Testis (tissue), 3 donors: ENCODE data around the gene CNTLN. TPM values are rescaled to one million over a fixed set of nuclear protein-coding genes. Genes with fewer than 3 reads are reported as not detected.

Experiments used
- DNase-seq: peaks from one replicate; pipeline ENCODE4 v3.0.0-alpha.2; 2019
- H3K27ac ChIP-seq, 2 donors: fragments of 200-600 bp; sonication (generic); one replicate each; pipeline ENCODE4 v1.5.1; 2019
- H3K27me3 ChIP-seq: fragments of 200-600 bp; sonication (generic); one replicate; pipeline ENCODE4 v1.5.1; 2019
- H3K36me3 ChIP-seq: fragments of 200-600 bp; sonication (generic); one replicate; pipeline ENCODE4 v1.5.1; 2017; ENCODE audit warnings: low read depth; ENCODE audit errors: missing control alignments
- H3K4me1 ChIP-seq: fragments of 200-600 bp; sonication (generic); one replicate; pipeline ENCODE4 v1.5.1; 2019
- H3K4me3 ChIP-seq, 2 donors: fragments of 200-600 bp; sonication (generic); one replicate each; pipeline ENCODE4 v1.5.1; 2017 to 2019
- H3K9me3 ChIP-seq: fragments of 200-600 bp; sonication (generic); one replicate; pipeline ENCODE4 v1.5.1; 2017
- CTCF ChIP-seq, 3 experiments: fragments of 450-650 bp in 2 of 3; fragments of 200-600 bp in 1 of 3; sonication (generic) in 1 of 3; IDR thresholded peaks; one replicate each; pipeline ENCODE4 v1.5.1; 2016 to 2019; ENCODE audit warnings: antibody characterized with exemption in 3 of 3, mild to moderate bottlenecking in 2 of 3, moderate library complexity in 1 of 3
- POLR2A ChIP-seq: fragments of 450-650 bp; IDR thresholded peaks from one replicate; pipeline ENCODE4 v1.6.1; 2017; ENCODE audit warnings: antibody characterized with exemption, mild to moderate bottlenecking, moderate library complexity
- whole genome bisulfite sequencing, 2 donors: methylation state at CpG; one replicate each; pipeline ENCODE4 v1.1.5; 2018; 5-methylcytosine and 5-hydroxymethylcytosine counted together
- intact Hi-C: fragments of 100-400 bp; cut with DNase I; formaldehyde crosslinking; loops from one replicate; pipeline ENCODE4 v1.15.1; 2023; ENCODE audit warnings: low total_unique reads
- polyA plus RNA-seq: library from polyadenylated mRNA; stranded (reverse); fragments of 350-450 nt; fragmentation: Illumina TruSeq; extraction: RNeasy Lipid Tissue Mini Kit (QIAGEN cat#74804); gene quantifications from one replicate; pipeline ENCODE4 v1.2.3, GENCODE V29; 2014; ENCODE audit warnings: low read depth, low replicate concordance; ENCODE audit not compliant: insufficient read depth
- total RNA-seq, 2 donors: library from RNA; depleted of rRNA; stranded (reverse); fragments of >200 nt; gene quantifications; one replicate each; pipeline ENCODE4 v1.2.3, GENCODE V29; 2016

CNTLN gene
- total and polyA plus RNA-seq, 3 donors from 2014 or later: 6.3 to 23.7 (median 19.9) TPM

DNA sequence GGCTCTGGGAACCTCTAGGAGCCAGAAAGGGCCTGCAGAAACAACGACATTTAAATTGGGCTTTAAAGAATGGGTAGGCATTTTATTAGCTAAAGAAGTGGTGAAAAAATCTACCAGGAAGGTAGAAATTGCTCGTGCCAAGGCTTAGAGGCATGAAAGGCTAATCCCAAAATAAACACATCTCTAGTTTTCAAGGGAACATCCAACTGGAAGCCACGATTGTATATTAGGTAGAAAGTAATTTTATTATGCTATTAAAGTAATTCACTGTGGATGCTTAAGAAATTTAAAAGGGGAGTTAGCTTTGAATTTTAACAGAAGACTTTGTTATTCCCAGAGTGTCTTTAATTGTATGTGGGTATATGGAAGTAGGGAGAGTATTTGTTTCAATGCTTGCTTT is 17.5 kb upstream of the CNTLN start:
- Histone ChIP-seq H3K9me3 (no peaks in the 10 kb centered on the region), H3K4me1 (no peaks in the 10 kb centered on the region), H3K4me3 (no peak overlapping the region), H3K27me3 (no peaks in the 10 kb centered on the region), H3K27ac (no peak overlapping the region), H3K36me3 (no peaks in the 10 kb centered on the region)
- no peak for DNase-seq
- no peak for TF ChIP-seq CTCF (IDR thresholded peaks at IDR 0.05)
- no peak for TF ChIP-seq POLR2A
- 48 to 59% methylated on average over 3 of the region's 3 CpGs for WGBS, 2 donors
- intact Hi-C loops: loop anchor here (10.0 kb wide), 1 partner anchor 347 kb away; no protein-coding TSS in a partner anchor

DNA sequence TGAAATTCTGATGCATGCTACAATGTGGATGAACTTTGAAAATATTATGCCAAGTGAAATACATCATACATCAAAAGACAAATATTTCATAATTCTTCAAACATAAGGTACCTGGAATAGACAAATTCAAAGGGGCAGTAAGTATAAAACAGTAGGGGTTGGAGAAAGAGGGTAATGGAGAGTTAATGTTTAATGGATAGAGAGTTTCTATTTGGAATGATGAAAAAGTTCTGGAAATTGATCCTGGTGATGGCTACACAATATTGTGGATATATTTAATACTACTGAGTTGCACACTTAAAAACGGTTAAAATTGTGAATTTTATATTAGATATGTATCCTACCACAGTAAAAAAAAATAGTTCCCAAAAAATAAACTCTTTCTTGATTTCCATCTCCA is 14.6 kb upstream of the CNTLN start:
- intact Hi-C loops: no loop called here
- Histone ChIP-seq H3K27ac (no peak overlapping the region), H3K36me3 (no peaks in the 10 kb centered on the region), H3K4me1 (no peaks in the 10 kb centered on the region), H3K27me3 (no peaks in the 10 kb centered on the region), H3K9me3 (no peaks in the 10 kb centered on the region), H3K4me3 (no peak overlapping the region)
- no peak for DNase-seq
- WGBS, 2 donors: 78 to 84% methylated on average over 1 of the region's 1 CpG
- TF ChIP-seq CTCF (IDR thresholded peaks at IDR 0.05): no peak
- no peak for TF ChIP-seq POLR2A

GRCh38 chr9:17121264-17121663 is 13.6 kb upstream of the CNTLN start:
- 83 to 84% methylated on average over 2 of the region's 2 CpGs for WGBS, 2 donors
- no peak for DNase-seq
- H3K4me1 ChIP-seq: no peaks in the 10 kb centered on the region
- no peak overlapping the region for H3K27ac ChIP-seq
- no peaks in the 10 kb centered on the region for H3K27me3 ChIP-seq
- H3K36me3 ChIP-seq: no peaks in the 10 kb centered on the region
- H3K9me3 ChIP-seq: no peaks in the 10 kb centered on the region
- TF ChIP-seq CTCF (IDR thresholded peaks at IDR 0.05) (no peak), POLR2A (no peak)
- H3K4me3 ChIP-seq: no peak overlapping the region
- intact Hi-C loops: no loop called here

- no peaks in the 10 kb centered on the region for H3K27me3 ChIP-seq
- no peak for TF ChIP-seq CTCF (IDR thresholded peaks at IDR 0.05)
- no peak for TF ChIP-seq POLR2A
- H3K4me1 ChIP-seq: peaks cover 10% of the 10 kb centered on the region
- DNase-seq: no peak
- WGBS, 2 donors: 91 to 92% methylated on average over 4 of the region's 4 CpGs
- intact Hi-C loops: no loop called here
- H3K27ac ChIP-seq: no peak overlapping the region
- H3K4me3 ChIP-seq: no peak overlapping the region
- H3K36me3 ChIP-seq: no peaks in the 10 kb centered on the region
- no peaks in the 10 kb centered on the region for H3K9me3 ChIP-seq
Measured at GRCh38 chr9:17130291-17130690, 4.5 kb upstream of the CNTLN start.

- no peak for DNase-seq
- H3K36me3 ChIP-seq: no peaks in the 10 kb centered on the region
- no peak overlapping the region for H3K4me3 ChIP-seq
- intact Hi-C loops: no loop called here
- no peak for TF ChIP-seq POLR2A
- TF ChIP-seq CTCF (IDR thresholded peaks at IDR 0.05): no peak
- no peaks in the 10 kb centered on the region for H3K27me3 ChIP-seq
- H3K9me3 ChIP-seq: no peaks in the 10 kb centered on the region
- 92 to 96% methylated on average over 2 of the region's 2 CpGs for whole genome bisulfite sequencing, 2 donors
- H3K4me1 ChIP-seq: peaks cover 10% of the 10 kb centered on the region
- H3K27ac ChIP-seq: no peak overlapping the region
Measured at GRCh38 chr9:17130725-17131124, 4.1 kb upstream of the CNTLN start.
